IMR-90 (cell line): ENCODE data around the gene OPCML. TPM values are rescaled to one million over a fixed set of nuclear protein-coding genes. Genes with fewer than 3 reads are reported as not detected.

Experiments used
- ATAC-seq: fragments of 200-7000 bp; cut with Tn5 transposase; 2 replicates; pipeline ENCODE4 v1.9.1; 2020; ENCODE audit warnings: low read depth, mild to moderate bottlenecking, moderate library complexity
- BruUV-seq: library from RNA; stranded (reverse); fragments of 400-500 nt; replicated peaks from 2 replicates; lab custom pipeline; 2021; lab: Mats Ljungman, UMichigan
- CTCF ChIA-PET: fragments of 300-600 bp; formaldehyde crosslinking; extraction: SDS; loops from one replicate; lab custom pipeline; 2021; ENCODE audit warnings: antibody characterized with exemption; lab: Yijun Ruan, JAX
- POLR2A ChIA-PET: fragments of 300-600 bp; sonication (Branson Sonifier 250); formaldehyde crosslinking; loops from one replicate; lab custom pipeline; 2022; ENCODE audit warnings: antibody characterized with exemption; ENCODE audit not compliant: unreplicated experiment; lab: Charles Lee
- DNase-seq: peaks from one replicate; pipeline ENCODE4 v3.0.0; 2013
- H2AFZ ChIP-seq: replicated peaks from 2 replicates; pipeline ENCODE3; 2013; ENCODE audit warnings: low read length, mild to moderate bottlenecking; ENCODE audit not compliant: poor library complexity
- H2AK5ac ChIP-seq: 2 replicates; pipeline ENCODE4 v1.6.1; 2013; ENCODE audit warnings: low read depth, low read length, inconsistent platforms
- H2AK9ac ChIP-seq: replicated peaks from 2 replicates; pipeline ENCODE3; 2013; ENCODE audit warnings: mild to moderate bottlenecking, low read depth, low read length, moderate library complexity; ENCODE audit not compliant: poor library complexity
- H2BK120ac ChIP-seq: 2 replicates; pipeline ENCODE4 v1.6.1; 2013; ENCODE audit warnings: low read depth, low read length, inconsistent platforms
- H2BK15ac ChIP-seq: 3 replicates; pipeline ENCODE4 v1.6.1; 2013; ENCODE audit warnings: low read depth, low read length, inconsistent platforms
- H2BK20ac ChIP-seq: 2 replicates; pipeline ENCODE4 v1.6.1; 2013; ENCODE audit warnings: low read depth, mild to moderate bottlenecking, inconsistent platforms, low read length, moderate library complexity
- H2BK5ac ChIP-seq: 2 replicates; pipeline ENCODE4 v1.6.1; 2013; ENCODE audit warnings: mild to moderate bottlenecking, low read depth, low read length, inconsistent platforms; ENCODE audit not compliant: poor library complexity, severe bottlenecking
- H3K14ac ChIP-seq: replicated peaks from 2 replicates; pipeline ENCODE4 v1.6.1; 2013; ENCODE audit warnings: low read depth, low read length, inconsistent platforms
- H3K18ac ChIP-seq: 2 replicates; pipeline ENCODE4 v1.6.1; 2013; ENCODE audit warnings: low read depth, low read length, control low read depth
- H3K23ac ChIP-seq: 2 replicates; pipeline ENCODE4 v1.6.1; 2013; ENCODE audit warnings: low read depth, low read length, inconsistent platforms
- H3K27ac ChIP-seq: 2 replicates; pipeline ENCODE4 v1.5.1; 2013; ENCODE audit warnings: mild to moderate bottlenecking, control low read depth, low read length; ENCODE audit not compliant: insufficient read depth
- H3K27me3 ChIP-seq: 2 replicates; pipeline ENCODE4 v1.6.1; 2013; ENCODE audit warnings: low read length; ENCODE audit not compliant: control insufficient read depth, insufficient read depth
- H3K36me3 ChIP-seq: 2 replicates; pipeline ENCODE4 v1.6.1; 2013; ENCODE audit warnings: low read length, mixed read lengths; ENCODE audit not compliant: control insufficient read depth, insufficient read depth
- H3K4ac ChIP-seq: 2 replicates; pipeline ENCODE4 v1.6.1; 2013; ENCODE audit warnings: low read depth, low read length, inconsistent platforms
- H3K4me1 ChIP-seq: 2 replicates; pipeline ENCODE4 v1.6.1; 2013; ENCODE audit warnings: low read length, mixed read lengths; ENCODE audit not compliant: control insufficient read depth, insufficient read depth
- H3K4me2 ChIP-seq: 2 replicates; pipeline ENCODE4 v1.6.1; 2013; ENCODE audit warnings: low read depth, mild to moderate bottlenecking, control low read depth, low read length, moderate library complexity
- H3K4me3 ChIP-seq: 2 replicates; pipeline ENCODE4 v1.5.1; 2013; ENCODE audit warnings: low read depth, mild to moderate bottlenecking, control low read depth, low read length, moderate library complexity; ENCODE audit not compliant: insufficient read depth
- H3K56ac ChIP-seq: 2 replicates; pipeline ENCODE4 v1.6.1; 2013; ENCODE audit warnings: low read length, inconsistent platforms; ENCODE audit not compliant: insufficient read depth; ENCODE audit errors: extremely low read depth
- H3K79me1 ChIP-seq, 2 experiments: 2 replicates each; pipeline ENCODE4 v1.6.1; 2013; ENCODE audit warnings: low read length in 2 of 2, inconsistent platforms in 1 of 2, low read depth in 1 of 2
- H3K9ac ChIP-seq: 2 replicates; pipeline ENCODE4 v1.6.1; 2013; ENCODE audit warnings: low read depth, low read length, control low read depth
- H3K9me1 ChIP-seq: 2 replicates; pipeline ENCODE4 v1.6.1; 2013; ENCODE audit warnings: low read length, inconsistent platforms; ENCODE audit not compliant: insufficient read depth
- H3K9me3 ChIP-seq: 2 replicates; pipeline ENCODE4 v1.6.1; 2013; ENCODE audit warnings: low read length; ENCODE audit not compliant: control insufficient read depth, insufficient read depth
- H4K20me1 ChIP-seq: 2 replicates; pipeline ENCODE4 v1.6.1; 2013; ENCODE audit warnings: low read length, inconsistent platforms; ENCODE audit not compliant: insufficient read depth
- H4K5ac ChIP-seq: 2 replicates; pipeline ENCODE4 v1.6.1; 2013; ENCODE audit warnings: mild to moderate bottlenecking, low read depth, low read length, control low read depth
- H4K8ac ChIP-seq, 2 experiments: 2 replicates each; pipeline ENCODE4 v1.6.1; 2013; ENCODE audit warnings: low read depth in 2 of 2, low read length in 2 of 2, control low read depth in 1 of 2, inconsistent platforms in 1 of 2
- H4K91ac ChIP-seq: 2 replicates; pipeline ENCODE4 v1.6.1; 2013; ENCODE audit warnings: low read depth, low read length, inconsistent platforms; ENCODE audit not compliant: insufficient read depth
- BHLHE40 ChIP-seq: fragments of 150-350 bp; IDR thresholded peaks from 2 replicates; pipeline ENCODE4 v1.6.1; 2016; ENCODE audit warnings: mild to moderate bottlenecking, low read depth, low read length
- CEBPB ChIP-seq: IDR thresholded peaks from 2 replicates; pipeline ENCODE4 v1.6.1; 2012; ENCODE audit warnings: low read depth, low read length, improper control_type of control experiment
- FOS ChIP-seq: fragments of 150-350 bp; IDR thresholded peaks from 2 replicates; pipeline ENCODE4 v1.6.1; 2016; ENCODE audit warnings: low read depth, low read length
- MAFK ChIP-seq: IDR thresholded peaks from 2 replicates; pipeline ENCODE4 v1.6.1; 2012; ENCODE audit warnings: low read depth, low read length, improper control_type of control experiment
- MAZ ChIP-seq: IDR thresholded peaks from 2 replicates; pipeline ENCODE4 v1.6.1; 2012; ENCODE audit warnings: low read depth, mild to moderate bottlenecking, low read length, improper control_type of control experiment, moderate library complexity, borderline replicate concordance
- MXI1 ChIP-seq: IDR thresholded peaks from 2 replicates; pipeline ENCODE4 v1.6.1; 2012; ENCODE audit warnings: low read depth, mild to moderate bottlenecking, low read length, moderate library complexity, borderline replicate concordance
- RAD21 ChIP-seq: IDR thresholded peaks from 2 replicates; pipeline ENCODE4 v1.6.1; 2012; ENCODE audit warnings: low read length, improper control_type of control experiment
- RCOR1 ChIP-seq: IDR thresholded peaks from 2 replicates; pipeline ENCODE4 v1.6.1; 2012; ENCODE audit warnings: mild to moderate bottlenecking, low read length, improper control_type of control experiment; ENCODE audit not compliant: insufficient replicate concordance
- SMC3 ChIP-seq: fragments of 150-350 bp; IDR thresholded peaks from 2 replicates; pipeline ENCODE4 v1.6.1; 2016; ENCODE audit warnings: low read depth, mild to moderate bottlenecking, antibody characterized with exemption, low read length, moderate library complexity
- WGBS, 2 experiments: methylation state at CpG; one replicate each; pipeline versions ENCODE4 v1.1.5 to v1.1.7; 2013; ENCODE audit warnings: missing lambda C conversion rate in 2 of 2; ENCODE audit not compliant: insufficient read length in 1 of 2; ENCODE audit errors: extremely low coverage in 2 of 2; 5-methylcytosine and 5-hydroxymethylcytosine counted together
- dilution Hi-C: fragments of 300-500 bp; cut with HindIII; formaldehyde crosslinking; loops from one replicate; pipeline ENCODE4 v1.14.3; 2018; ENCODE audit warnings: low sequenced_read_pairs; ENCODE audit not compliant: unreplicated experiment
- in situ Hi-C: fragments of 300-500 bp; cut with MboI; formaldehyde crosslinking; loops from 3 replicates; pipeline ENCODE4 v1.14.3; 2019; ENCODE audit warnings: low sequenced_read_pairs, inconsistent platforms, mixed read lengths
- intact Hi-C: fragments of 100-400 bp; cut with micrococcal nuclease; formaldehyde crosslinking; loops from 2 replicates; pipeline ENCODE4 v1.10.0; 2022
- polyA plus RNA-seq, 3 experiments: library from polyadenylated mRNA; depleted of rRNA; stranded (reverse); fragments of >200 nt; gene quantifications; 2 replicates each; pipeline ENCODE4 v1.2.3, GENCODE V29; 2012; ENCODE audit warnings: low replicate concordance in 1 of 3
- total RNA-seq: library from RNA; depleted of rRNA; stranded (reverse); fragments of >200 nt; gene quantifications from 2 replicates; pipeline ENCODE4 v1.2.3, GENCODE V29; 2012
- TF ChIP-seq, protein P1 (sequence below): conservative IDR thresholded peaks from 2 replicates; pipeline ENCODE4 v1.5.1; 2012; ENCODE audit warnings: mild to moderate bottlenecking, low read depth, low read length, improper control_type of control experiment
- TF ChIP-seq, protein P2 (sequence below): fragments of 150-350 bp; IDR thresholded peaks from 2 replicates; pipeline ENCODE4 v1.6.1; 2017; ENCODE audit warnings: mild to moderate bottlenecking, antibody characterized with exemption, low read length, low read depth

Gene OPCML
- total and polyA plus RNA-seq, 2 of the 4 experiments (the other 2 are of a cell fraction), result under 0.01 to 2.6 TPM

DNA sequence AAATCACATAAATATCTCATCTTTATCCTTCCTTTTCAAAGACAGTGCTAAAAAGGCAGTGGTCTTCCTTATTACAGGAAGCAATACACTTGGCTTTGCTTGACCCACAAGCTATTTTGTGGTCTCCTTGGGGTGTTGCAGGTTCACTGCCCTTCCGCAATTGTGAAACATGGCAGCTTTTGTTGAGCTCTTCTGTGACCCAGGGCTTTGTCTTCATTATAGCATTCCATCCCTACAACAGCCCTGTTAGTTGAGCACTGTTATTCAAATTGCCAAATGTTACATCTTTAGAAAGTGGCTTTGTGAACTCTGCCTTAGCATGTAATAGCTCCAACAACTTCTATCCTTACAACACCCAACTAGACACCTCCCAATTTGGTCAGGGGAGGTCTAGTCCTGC lies 107.1 kb downstream of the OPCML start:
- Histone ChIP-seq H2AK5ac (no peak overlapping the region), H3K56ac (no peak overlapping the region), H4K20me1 (no peaks in the 10 kb centered on the region), H3K9me3 (peaks cover 18% of the 10 kb centered on the region), H2BK120ac (no peak overlapping the region), H2AFZ (no peak overlapping the region), H2BK20ac (no peak overlapping the region), H3K9me1 (no peaks in the 10 kb centered on the region), H3K36me3 (no peaks in the 10 kb centered on the region), H4K5ac (no peak overlapping the region), H4K8ac (no peak overlapping the region), H2BK15ac (no peak overlapping the region), H3K18ac (no peak overlapping the region), H3K4ac (no peak overlapping the region), H3K14ac (no peak overlapping the region), H3K23ac (no peak overlapping the region), H2BK5ac (no peak overlapping the region), H3K9ac (no peak overlapping the region), H3K4me2 (no peak overlapping the region), H3K79me1 (no peaks in the 10 kb centered on the region), H3K27ac (no peak overlapping the region), H4K91ac (no peak overlapping the region), H3K27me3 (no peaks in the 10 kb centered on the region), H2AK9ac (no peak overlapping the region), H3K4me3 (no peak overlapping the region), H3K4me1 (no peaks in the 10 kb centered on the region)
- TF ChIP-seq MXI1, result no peak
- TF ChIP-seq MAZ, result no peak
- TF ChIP-seq RCOR1, result no peak
- TF ChIP-seq, protein P1, sequence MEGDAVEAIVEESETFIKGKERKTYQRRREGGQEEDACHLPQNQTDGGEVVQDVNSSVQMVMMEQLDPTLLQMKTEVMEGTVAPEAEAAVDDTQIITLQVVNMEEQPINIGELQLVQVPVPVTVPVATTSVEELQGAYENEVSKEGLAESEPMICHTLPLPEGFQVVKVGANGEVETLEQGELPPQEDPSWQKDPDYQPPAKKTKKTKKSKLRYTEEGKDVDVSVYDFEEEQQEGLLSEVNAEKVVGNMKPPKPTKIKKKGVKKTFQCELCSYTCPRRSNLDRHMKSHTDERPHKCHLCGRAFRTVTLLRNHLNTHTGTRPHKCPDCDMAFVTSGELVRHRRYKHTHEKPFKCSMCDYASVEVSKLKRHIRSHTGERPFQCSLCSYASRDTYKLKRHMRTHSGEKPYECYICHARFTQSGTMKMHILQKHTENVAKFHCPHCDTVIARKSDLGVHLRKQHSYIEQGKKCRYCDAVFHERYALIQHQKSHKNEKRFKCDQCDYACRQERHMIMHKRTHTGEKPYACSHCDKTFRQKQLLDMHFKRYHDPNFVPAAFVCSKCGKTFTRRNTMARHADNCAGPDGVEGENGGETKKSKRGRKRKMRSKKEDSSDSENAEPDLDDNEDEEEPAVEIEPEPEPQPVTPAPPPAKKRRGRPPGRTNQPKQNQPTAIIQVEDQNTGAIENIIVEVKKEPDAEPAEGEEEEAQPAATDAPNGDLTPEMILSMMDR, result no peak
- TF ChIP-seq SMC3, result no peak
- TF ChIP-seq RAD21, result no peak
- TF ChIP-seq, protein P2, sequence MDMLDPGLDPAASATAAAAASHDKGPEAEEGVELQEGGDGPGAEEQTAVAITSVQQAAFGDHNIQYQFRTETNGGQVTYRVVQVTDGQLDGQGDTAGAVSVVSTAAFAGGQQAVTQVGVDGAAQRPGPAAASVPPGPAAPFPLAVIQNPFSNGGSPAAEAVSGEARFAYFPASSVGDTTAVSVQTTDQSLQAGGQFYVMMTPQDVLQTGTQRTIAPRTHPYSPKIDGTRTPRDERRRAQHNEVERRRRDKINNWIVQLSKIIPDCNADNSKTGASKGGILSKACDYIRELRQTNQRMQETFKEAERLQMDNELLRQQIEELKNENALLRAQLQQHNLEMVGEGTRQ, result no peak
- no peak for TF ChIP-seq BHLHE40
- no peak for TF ChIP-seq MAFK
- TF ChIP-seq FOS, result no peak
- no peak for TF ChIP-seq CEBPB
- ChIA-PET POLR2A (no interaction called here), CTCF (interaction anchor here (0.6 kb wide), 1 partner anchor 43 kb away, joined by 3 read pairs; no protein-coding TSS in a partner anchor)
- in situ Hi-C loops, result no loop called here
- BruUV-seq, result no TSS peak
- ATAC-seq (no peak), DNase-seq (no peak)
- dilution Hi-C loops, result no loop called here
- intact Hi-C loops, result no loop called here
- no CpG with 5 or more reads among the region's 1 CpG for WGBS, 2 experiments
